Loucy (cell line): ENCODE data around the gene C4orf33.

ENCODE experiments used
- H2AFZ ChIP-seq: fragments of 200-600 bp; sonication (generic); 2 replicates; pipeline ENCODE4 v1.6.0; 2016; ENCODE audit warnings: antibody characterized with exemption, mild to moderate bottlenecking, low read length, moderate library complexity
- H3F3A ChIP-seq: fragments of 200-600 bp; 2 replicates; pipeline ENCODE4 v1.6.0; 2016; ENCODE audit warnings: antibody characterized with exemption, low read depth, mild to moderate bottlenecking
- H3K27me3 ChIP-seq: fragments of 200-600 bp; sonication (generic); 2 replicates; pipeline ENCODE4 v1.6.1; 2014; ENCODE audit warnings: low read length, mild to moderate bottlenecking; ENCODE audit not compliant: insufficient read depth, poor library complexity, severe bottlenecking
- H3K36me3 ChIP-seq: fragments of 200-600 bp; sonication (generic); 2 replicates; pipeline ENCODE4 v1.6.1; 2016; ENCODE audit warnings: low read length; ENCODE audit not compliant: insufficient read depth
- H3K4me1 ChIP-seq: fragments of 200-600 bp; sonication (generic); 2 replicates; pipeline ENCODE4 v1.5.1; 2014; ENCODE audit warnings: low read length, mild to moderate bottlenecking; ENCODE audit not compliant: insufficient read depth, poor library complexity, severe bottlenecking
- H3K4me2 ChIP-seq: fragments of 200-600 bp; sonication (generic); 2 replicates; pipeline ENCODE4 v1.6.0; 2014; ENCODE audit warnings: antibody characterized with exemption, low read length, low read depth, mild to moderate bottlenecking; ENCODE audit not compliant: poor library complexity, severe bottlenecking
- H3K4me3 ChIP-seq: fragments of 200-600 bp; sonication (generic); 2 replicates; pipeline ENCODE4 v1.5.1; 2014; ENCODE audit warnings: low read length, mild to moderate bottlenecking, mixed read lengths; ENCODE audit not compliant: poor library complexity, severe bottlenecking
- H3K79me2 ChIP-seq: fragments of 200-600 bp; sonication (generic); 2 replicates; pipeline ENCODE4 v1.6.1; 2014; ENCODE audit warnings: low read length; ENCODE audit not compliant: insufficient read depth
- H3K9ac ChIP-seq: fragments of 200-600 bp; sonication (generic); 2 replicates; pipeline ENCODE4 v1.6.0; 2014; ENCODE audit warnings: mild to moderate bottlenecking, low read depth, low read length, moderate library complexity; ENCODE audit not compliant: poor library complexity, severe bottlenecking
- H3K9me2 ChIP-seq: fragments of 200-600 bp; sonication (generic); replicated peaks from 2 replicates; pipeline ENCODE4 v1.6.1; 2016; ENCODE audit warnings: low read depth, low read length, mixed read lengths
- H3K9me3 ChIP-seq: fragments of 200-600 bp; sonication (generic); 2 replicates; pipeline ENCODE4 v1.6.1; 2014; ENCODE audit warnings: mild to moderate bottlenecking, antibody characterized with exemption, low read length, low read depth; ENCODE audit not compliant: insufficient read depth
- H4K20me1 ChIP-seq: fragments of 200-600 bp; sonication (generic); 2 replicates; pipeline ENCODE4 v1.6.0; 2014; ENCODE audit warnings: antibody characterized with exemption, low read length, mild to moderate bottlenecking; ENCODE audit not compliant: insufficient read depth, poor library complexity, severe bottlenecking
- EZH2phosphoT487 ChIP-seq: fragments of 200-600 bp; IDR thresholded peaks from 2 replicates; pipeline ENCODE4 v1.6.1; 2018; ENCODE audit warnings: antibody characterized with exemption, mild to moderate bottlenecking, moderate library complexity, borderline replicate concordance
- TF ChIP-seq, protein P1 (sequence below): fragments of 200-600 bp; sonication (generic); conservative IDR thresholded peaks from 2 replicates; pipeline ENCODE4 v1.5.1; 2014; ENCODE audit warnings: mild to moderate bottlenecking, antibody characterized with exemption, low read length

The C4orf33 gene, protein sequence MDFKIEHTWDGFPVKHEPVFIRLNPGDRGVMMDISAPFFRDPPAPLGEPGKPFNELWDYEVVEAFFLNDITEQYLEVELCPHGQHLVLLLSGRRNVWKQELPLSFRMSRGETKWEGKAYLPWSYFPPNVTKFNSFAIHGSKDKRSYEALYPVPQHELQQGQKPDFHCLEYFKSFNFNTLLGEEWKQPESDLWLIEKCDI

GRCh38 chr4:129095811-129096454 lies at the start of gene C4orf33:
C4orf33 (plus strand) TSS chr4:129096152; CDS start chr4:129102611, 6,459 bp downstream.
- H3K9me3 ChIP-seq: no peaks in the 10 kb centered on the region
- H3K4me2 ChIP-seq: peak within 1 kb of the TSS; percentile 84
- no peak for TF ChIP-seq EZH2phosphoT487
- H3K79me2 ChIP-seq: peaks cover 30% of the 10 kb centered on the region
- H3K4me1 ChIP-seq: peaks cover 37% of the 10 kb centered on the region
- no peaks in the 10 kb centered on the region for H3K27me3 ChIP-seq
- no peaks in the 10 kb centered on the region for H3F3A ChIP-seq
- H2AFZ ChIP-seq: peak within 1 kb of the TSS; percentile 100
- no peaks in the 10 kb centered on the region for H3K9me2 ChIP-seq
- H3K4me3 ChIP-seq: peak within 1 kb of the TSS; percentile 98
- peaks cover 13% of the 10 kb centered on the region for H4K20me1 ChIP-seq
- peak within 1 kb of the TSS; percentile 83 for H3K9ac ChIP-seq
- H3K36me3 ChIP-seq: no peaks in the 10 kb centered on the region

DNA sequence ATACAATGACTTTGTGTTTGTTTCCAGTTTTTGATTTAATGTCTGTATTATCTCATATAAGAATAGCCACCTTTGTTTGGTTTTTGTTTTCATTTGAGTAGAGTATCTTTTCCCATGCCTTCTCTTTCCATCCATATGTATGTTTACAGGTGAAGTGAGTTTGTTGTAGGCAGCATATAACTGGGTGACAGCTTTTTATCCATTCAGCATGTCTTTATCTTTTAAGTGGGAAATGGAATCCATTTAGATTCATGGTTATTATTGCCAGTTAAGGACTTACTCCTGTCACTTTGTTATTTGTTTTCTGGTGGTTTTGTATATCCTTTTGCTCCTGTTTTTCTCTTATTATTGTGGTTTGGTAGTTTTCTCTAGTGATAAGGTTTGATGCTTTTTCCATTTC lies 36.9 kb upstream of the C4orf33 start:
- Histone ChIP-seq H2AFZ (no peak overlapping the region), H3K4me1 (no peaks in the 10 kb centered on the region), H3K9me3 (peaks cover 62% of the 10 kb centered on the region), H3K27me3 (no peaks in the 10 kb centered on the region), H3K4me3 (no peak overlapping the region), H3K79me2 (no peaks in the 10 kb centered on the region), H3K36me3 (peaks cover 39% of the 10 kb centered on the region), H3K9ac (no peak overlapping the region), H4K20me1 (no peaks in the 10 kb centered on the region), H3F3A (no peaks in the 10 kb centered on the region), H3K9me2 (no peaks in the 10 kb centered on the region), H3K4me2 (no peak overlapping the region)
- TF ChIP-seq EZH2phosphoT487: no peak
- TF ChIP-seq, protein P1, sequence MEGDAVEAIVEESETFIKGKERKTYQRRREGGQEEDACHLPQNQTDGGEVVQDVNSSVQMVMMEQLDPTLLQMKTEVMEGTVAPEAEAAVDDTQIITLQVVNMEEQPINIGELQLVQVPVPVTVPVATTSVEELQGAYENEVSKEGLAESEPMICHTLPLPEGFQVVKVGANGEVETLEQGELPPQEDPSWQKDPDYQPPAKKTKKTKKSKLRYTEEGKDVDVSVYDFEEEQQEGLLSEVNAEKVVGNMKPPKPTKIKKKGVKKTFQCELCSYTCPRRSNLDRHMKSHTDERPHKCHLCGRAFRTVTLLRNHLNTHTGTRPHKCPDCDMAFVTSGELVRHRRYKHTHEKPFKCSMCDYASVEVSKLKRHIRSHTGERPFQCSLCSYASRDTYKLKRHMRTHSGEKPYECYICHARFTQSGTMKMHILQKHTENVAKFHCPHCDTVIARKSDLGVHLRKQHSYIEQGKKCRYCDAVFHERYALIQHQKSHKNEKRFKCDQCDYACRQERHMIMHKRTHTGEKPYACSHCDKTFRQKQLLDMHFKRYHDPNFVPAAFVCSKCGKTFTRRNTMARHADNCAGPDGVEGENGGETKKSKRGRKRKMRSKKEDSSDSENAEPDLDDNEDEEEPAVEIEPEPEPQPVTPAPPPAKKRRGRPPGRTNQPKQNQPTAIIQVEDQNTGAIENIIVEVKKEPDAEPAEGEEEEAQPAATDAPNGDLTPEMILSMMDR: no peak

GRCh38 chr4:129062580-129062979 lies 33.4 kb upstream of the C4orf33 start:
- no peak overlapping the region for H2AFZ ChIP-seq
- H3K4me2 ChIP-seq: no peak overlapping the region
- no peak overlapping the region for H3K9ac ChIP-seq
- H3K9me3 ChIP-seq: peaks cover 57% of the 10 kb centered on the region
- H3K27me3 ChIP-seq: no peaks in the 10 kb centered on the region
- H3K4me3 ChIP-seq: no peak overlapping the region
- no peak for TF ChIP-seq EZH2phosphoT487
- TF ChIP-seq, protein P1: no peak
- H3K9me2 ChIP-seq: no peaks in the 10 kb centered on the region
- no peaks in the 10 kb centered on the region for H3F3A ChIP-seq
- H3K79me2 ChIP-seq: peaks cover 4% of the 10 kb centered on the region; the same call in 1 of the 2 replicates
- H4K20me1 ChIP-seq: no peaks in the 10 kb centered on the region
- H3K4me1 ChIP-seq: no peaks in the 10 kb centered on the region
- peaks cover 39% of the 10 kb centered on the region for H3K36me3 ChIP-seq
